RPMI8226 (cell line): ENCODE measurements around the gene SEMA4B.
"Not testable (repeated sequence)": the region's sequence is repeated elsewhere in the genome, so short reads cannot be mapped to it uniquely, and the experiment has no call there.

Experiments used
- DNase-seq: peaks from one replicate; pipeline ENCODE4 v3.0.0-alpha.2; 2015

Gene SEMA4B

GRCh38 chr15:90227336-90227735 lies 26.2 kb downstream of the SEMA4B start:
- no peak for DNase-seq

- DNase-seq = no peak
These were observed 27.0 kb downstream of the SEMA4B start for GRCh38 chr15:90227816-90228772.

GRCh38 chr15:90228960-90229359 lies 27.8 kb downstream of the SEMA4B start:
- DNase-seq = no peak

GRCh38 chr15:90230071-90230494 lies 29.0 kb downstream of the SEMA4B start:
- no peak for DNase-seq

- DNase-seq = no peak
These were observed 29.5 kb downstream of the SEMA4B start for GRCh38 chr15:90230610-90231009.

- DNase-seq = no peak
These were observed 30.2 kb downstream of the SEMA4B start for GRCh38 chr15:90231028-90232017.

GRCh38 chr15:90232196-90232595 lies 31.1 kb downstream of the SEMA4B start:
- DNase-seq = no peak

- DNase-seq = no peak
These were observed 31.8 kb downstream of the SEMA4B start for GRCh38 chr15:90232941-90233386.

- DNase-seq = peak; percentile 99
These were observed 32.4 kb downstream of the SEMA4B start, which contains the start of gene CIB1 for GRCh38 chr15:90233387-90234095. CIB1 (minus strand) TSS chr15:90233941; CDS start chr15:90233885, 56 bp downstream.

- DNase-seq = no peak
These were observed 33.2 kb downstream of the SEMA4B start, which contains the start of gene GDPGP1 for GRCh38 chr15:90234096-90234988. GDPGP1 (plus strand) TSS chr15:90234209; CDS start chr15:90240909, 6,700 bp downstream.

GRCh38 chr15:90239371-90239770 lies 38.2 kb downstream of the SEMA4B start:
- no peak for DNase-seq

- no peak for DNase-seq
These were observed 39.7 kb downstream of the SEMA4B start for GRCh38 chr15:90240856-90241255.

- no peak for DNase-seq
These were observed 40.4 kb downstream of the SEMA4B start for GRCh38 chr15:90241343-90242192.

GRCh38 chr15:90243943-90244639 lies 43.0 kb downstream of the SEMA4B start:
- DNase-seq = no peak

- DNase-seq = no peak
These were observed 47.7 kb downstream of the SEMA4B start for GRCh38 chr15:90248789-90249202.

GRCh38 chr15:90249203-90249863 lies 48.2 kb downstream of the SEMA4B start, which contains the start of gene TTLL13:
TTLL13 (plus strand) TSS chr15:90249556; CDS start chr15:90250631, 1,075 bp downstream.
- peak; percentile 78 for DNase-seq

GRCh38 chr15:90257776-90258175 lies 56.6 kb downstream of the SEMA4B start:
- no peak for DNase-seq

GRCh38 chr15:90259524-90259923 lies 58.4 kb downstream of the SEMA4B start:
- no peak for DNase-seq

- not testable (repeated sequence) for DNase-seq
These were observed 59.6 kb downstream of the SEMA4B start for GRCh38 chr15:90260731-90261130.
